GM21423 (cell line): Measurements from ENCODE around the gene SNAPC4.
A peak's percentile ranks its signal among the peaks of the same experiment; 100 is the strongest.
"Not testable (repeated sequence)": the region's sequence is repeated elsewhere in the genome, so short reads cannot be mapped to it uniquely, and the experiment has no call there.

ENCODE experiments used
- ATAC-seq: cut with Tn5 transposase; IDR thresholded peaks from one replicate; pipeline ENCODE4 v1.9.1; 2021; ENCODE audit warnings: mild to moderate bottlenecking, moderate library complexity; ENCODE audit not compliant: unreplicated experiment

The SNAPC4 gene

DNA sequence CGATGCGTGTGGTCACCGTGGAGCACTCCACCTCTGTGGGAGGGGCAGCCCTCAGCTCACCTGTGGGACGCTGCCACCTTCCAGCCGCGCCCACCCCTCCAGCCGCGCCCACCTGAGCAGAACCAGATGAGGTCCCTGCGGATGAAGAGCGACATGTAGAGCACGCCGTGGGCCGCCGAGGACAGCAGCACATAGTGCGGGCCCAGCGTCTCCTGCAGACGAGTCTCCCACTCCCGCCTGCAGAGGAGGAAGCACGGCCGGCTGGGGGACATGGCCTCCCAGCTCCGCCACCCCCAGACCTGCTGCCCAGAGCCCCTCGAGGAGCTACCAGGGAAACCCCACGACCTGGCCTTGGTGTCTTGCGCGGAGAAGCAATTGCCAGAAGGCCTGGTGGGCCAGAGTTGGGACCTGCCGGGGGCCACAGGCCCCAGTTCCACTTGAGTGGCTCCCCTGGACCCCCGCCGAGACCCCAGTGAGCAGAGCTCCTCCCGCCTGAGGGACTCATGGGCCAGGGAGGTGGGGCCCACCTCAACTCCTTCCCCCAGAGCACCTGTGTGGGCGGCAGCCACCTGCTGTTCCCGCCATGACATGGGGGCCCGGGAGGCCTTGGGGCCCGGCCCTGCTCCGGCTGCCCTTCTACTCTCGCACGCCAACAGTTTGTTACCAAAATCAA lies 33.2 kb upstream of the SNAPC4 start:
- ATAC-seq, result no peak

DNA sequence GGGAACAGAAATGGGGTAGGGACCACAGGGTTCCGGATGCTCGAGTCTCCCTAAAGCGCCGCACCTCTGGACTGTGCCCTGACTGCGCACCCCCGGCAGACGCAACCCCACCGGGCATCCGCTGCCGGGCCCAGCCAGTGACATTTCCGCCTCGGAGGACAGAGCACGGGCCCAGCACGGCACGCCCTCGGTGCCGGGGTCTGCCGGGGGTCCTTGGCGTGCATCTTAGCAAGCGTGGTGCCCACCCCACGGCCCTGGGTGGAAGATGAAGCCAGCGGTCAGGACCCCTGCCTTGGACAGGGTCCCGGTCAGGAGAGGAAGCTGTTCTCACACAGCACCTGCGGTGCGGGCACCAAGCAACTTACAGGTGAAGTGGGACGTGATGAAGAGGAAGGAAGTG lies 32.6 kb upstream of the SNAPC4 start:
- ATAC-seq, result no peak

DNA sequence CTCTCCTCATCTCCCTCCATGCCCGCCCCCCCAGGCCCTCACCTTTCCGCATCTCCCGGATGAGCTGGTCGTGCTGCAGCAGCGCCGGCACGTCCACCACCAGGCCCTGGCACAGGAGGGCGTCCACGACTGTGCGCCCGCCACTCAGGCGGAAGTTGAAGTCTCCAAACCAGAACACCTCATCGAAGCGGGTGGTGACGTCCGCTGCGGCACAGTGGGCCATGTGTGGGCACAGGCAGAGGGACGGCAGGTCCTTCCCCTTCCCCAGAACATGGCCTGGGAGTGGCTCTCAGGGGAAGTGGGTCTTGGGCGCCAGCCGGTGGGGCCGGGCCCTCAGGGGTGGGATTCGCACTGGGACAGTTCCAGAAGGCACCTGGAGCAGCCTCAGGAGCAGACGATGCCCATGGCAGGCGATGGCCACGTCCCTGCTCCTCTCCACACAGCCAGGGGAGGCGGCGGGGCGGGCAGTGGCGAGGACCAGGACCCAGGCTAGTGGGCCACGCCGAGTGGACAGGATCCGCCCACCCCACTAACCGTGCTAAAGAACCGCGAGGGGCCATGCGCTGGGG lies 31.9 kb upstream of the SNAPC4 start:
- ATAC-seq, result no peak

DNA sequence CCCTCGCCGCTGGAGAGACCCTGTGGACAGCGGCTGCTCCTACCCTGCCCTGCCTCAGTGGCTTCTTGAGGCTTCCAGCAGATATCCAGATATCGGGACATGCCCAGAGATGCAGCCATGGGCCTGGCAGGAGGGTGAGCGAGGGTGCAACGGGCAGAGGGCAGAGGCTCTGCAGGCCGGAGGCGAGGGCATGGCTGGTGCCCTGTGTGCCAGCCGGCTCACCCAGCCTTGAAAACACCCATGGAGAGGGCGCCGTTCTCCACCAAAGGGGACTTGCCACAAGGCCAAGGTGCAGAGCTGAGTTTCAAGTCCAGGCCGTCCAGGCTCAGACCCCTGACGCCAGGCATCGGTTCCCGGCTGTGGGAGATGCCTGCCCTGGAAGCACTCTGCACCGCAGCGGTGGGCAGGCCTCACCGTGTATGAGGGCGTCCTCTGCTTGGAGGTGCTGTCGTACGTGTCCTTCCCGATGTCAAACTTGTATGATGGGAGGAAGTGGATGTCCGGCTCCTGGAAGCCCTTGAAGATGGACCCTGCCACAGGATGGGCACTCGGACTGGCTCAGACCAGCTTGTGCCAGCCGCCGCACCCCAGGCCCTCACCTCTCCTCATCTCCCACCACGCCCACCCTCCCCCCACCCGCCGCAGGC lies 30.7 kb upstream of the SNAPC4 start:
- no peak for ATAC-seq

DNA sequence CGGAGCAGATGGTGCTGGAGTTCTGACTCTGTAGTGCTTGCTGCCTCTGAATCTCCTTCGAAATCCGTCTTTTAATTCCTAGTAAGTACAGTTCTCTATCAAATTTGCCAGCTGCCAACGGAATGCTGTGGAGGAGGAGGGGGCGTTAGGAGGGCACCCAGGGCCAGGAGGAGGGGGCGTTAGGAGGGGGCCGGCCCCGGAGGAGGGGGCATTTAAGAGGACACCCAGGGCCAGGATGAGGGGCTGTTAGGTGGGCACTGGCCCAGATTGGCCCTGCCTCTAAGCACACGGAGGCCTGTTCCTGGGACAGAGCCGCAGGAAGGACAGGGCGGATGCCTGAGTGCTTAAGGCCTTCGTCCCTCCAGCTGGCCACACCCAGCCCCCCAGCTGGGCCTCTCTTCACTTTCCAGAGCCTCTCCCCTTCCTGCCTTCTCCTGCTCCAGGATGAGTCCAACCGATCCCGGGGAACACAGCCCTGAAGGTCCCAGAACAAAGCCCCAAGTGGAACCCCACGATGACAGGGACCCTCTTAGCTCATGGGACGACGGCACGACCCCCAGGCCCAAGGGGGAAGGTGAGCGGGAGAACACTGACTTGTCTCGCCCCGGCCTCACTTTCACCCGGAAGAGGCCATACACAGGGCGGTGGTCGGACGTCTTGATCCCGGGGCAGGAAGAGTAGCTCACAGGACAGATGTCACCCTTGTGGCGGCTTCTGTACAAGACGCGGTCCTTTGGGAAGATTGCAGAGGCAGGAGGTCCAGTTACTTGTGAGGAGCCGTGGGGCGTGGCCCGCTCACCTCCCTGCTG lies 29.9 kb upstream of the SNAPC4 start:
- ATAC-seq, result no peak

DNA sequence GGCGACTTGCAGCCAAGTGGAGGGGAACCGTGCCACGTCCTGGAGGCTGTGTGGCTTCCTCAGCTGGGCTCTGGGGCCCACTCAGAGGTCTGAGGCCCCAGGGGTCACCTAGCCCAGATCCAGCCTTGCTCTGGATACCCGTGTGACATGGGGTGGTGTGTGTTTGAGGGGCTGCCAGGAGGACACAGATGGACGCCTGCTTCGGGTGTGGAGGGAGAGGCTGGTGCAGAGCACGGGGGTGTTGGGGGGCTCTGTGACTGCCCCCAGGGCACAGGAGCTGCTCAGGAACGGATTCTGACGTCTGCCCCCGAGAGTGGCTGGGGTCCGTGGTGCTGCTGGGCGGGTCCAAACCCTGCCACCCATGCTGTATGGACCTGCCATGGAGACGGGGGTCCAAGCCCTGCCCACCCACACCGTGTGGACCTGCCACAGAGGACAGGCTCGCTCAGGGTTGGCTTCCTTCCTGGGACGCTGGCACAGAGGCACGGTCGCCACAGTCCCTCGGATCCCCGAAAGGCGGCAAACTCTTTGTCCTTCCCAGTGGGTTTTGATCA lies 29.2 kb upstream of the SNAPC4 start:
- ATAC-seq, result no peak

DNA sequence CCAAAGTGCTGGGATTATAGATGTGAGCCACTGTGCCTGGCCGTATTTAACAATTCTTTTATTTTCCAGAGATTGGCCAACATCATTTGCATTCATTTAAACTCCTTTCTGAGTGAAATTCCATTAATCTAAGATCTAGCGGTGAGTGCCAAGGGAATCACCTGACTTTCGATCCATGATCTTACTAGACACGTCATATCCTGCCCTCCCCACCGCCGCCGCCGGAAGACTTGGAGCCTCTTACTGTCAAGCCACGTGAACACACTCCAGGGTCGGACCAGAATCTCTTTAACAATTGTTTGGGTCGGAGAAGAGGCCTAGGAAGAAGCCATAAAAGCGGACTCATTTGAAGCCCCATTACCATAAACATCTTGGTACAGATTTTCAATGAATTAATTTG lies 26.8 kb upstream of the SNAPC4 start:
- ATAC-seq, result no peak

DNA sequence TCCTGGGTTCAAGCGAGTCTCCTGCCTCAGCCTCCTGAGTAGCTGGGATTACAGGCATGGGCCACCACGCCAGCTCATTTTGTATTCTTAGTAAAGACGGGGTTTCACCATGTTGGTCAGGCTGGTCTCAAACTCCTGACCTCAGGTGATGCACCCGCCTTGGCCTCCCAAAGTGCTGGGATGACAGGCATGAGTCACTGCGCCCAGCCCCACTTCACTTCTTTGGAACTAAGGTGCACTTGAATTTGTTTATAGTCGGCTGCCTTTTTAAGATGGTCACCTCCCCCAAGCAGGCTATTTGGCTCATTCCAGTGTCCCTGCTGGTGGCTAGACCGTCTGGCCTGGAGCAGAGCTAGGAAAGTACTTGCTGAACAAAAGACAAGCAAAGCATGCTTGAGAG lies 25.4 kb upstream of the SNAPC4 start:
- ATAC-seq, result not testable (repeated sequence)

DNA sequence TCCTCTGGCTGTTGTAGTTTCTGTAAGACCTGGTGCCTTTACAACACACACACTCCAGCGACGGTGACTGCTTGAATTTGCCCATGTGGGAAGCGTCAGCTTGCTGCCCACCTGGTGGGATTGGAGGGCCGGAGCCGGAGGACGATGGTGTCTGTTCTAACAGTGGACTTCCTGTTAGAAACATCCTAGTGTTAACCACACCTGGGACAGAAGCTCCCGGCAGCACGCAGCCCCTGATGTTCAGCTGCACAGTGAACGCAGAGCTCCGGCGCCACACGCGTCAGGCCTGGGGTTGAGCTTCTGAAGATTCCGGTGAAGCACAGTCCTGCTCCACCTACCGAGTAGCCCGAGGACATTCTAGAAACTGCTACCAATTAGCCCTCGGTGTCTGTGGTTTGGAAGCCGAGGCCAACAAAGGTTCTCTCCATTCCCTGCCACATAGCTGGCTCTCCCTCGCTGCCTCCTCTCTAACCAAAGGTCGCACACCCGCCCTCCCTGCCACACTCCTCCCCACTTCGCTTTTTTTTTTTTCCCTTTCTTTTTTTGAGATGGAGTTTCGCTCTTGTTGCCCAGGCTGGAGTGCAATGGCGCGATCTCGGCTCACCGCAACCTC lies 24.9 kb upstream of the SNAPC4 start:
- ATAC-seq, result no peak

DNA sequence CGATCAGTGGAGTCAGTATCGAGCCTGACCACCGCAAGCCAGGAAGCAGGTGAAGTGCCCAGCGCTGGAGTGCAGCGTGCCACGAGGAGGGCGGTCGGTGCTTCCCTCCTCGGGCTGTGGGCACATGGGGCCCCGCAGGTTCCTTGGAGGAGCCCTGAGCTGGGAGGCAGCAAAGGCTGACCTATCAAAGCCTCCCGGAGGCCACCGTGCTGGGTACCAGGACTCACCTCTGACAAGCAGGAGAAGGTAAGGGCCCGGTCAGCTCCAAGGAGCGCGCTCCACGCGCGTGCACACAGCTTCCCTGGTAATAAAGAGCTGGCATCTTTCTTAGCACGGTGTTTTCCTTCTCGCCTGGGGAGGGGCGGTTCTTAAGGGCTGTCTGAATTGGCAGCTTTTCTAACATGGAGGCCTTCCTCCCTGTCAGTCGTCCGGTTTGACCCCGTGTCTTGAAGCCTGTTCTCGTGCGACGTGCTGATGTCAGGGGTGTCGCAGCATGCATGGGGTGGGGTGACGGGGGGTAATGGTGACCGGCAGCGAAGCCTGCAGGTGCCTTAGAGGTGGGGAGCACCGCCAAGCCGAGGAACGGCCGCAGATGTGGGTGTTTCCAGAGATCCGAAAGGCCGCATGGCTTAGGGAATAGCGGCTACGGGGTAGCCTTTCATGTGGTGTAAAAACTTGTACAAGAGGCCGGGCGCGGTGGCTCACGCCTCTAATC lies 23.6 kb upstream of the SNAPC4 start:
- no peak for ATAC-seq

DNA sequence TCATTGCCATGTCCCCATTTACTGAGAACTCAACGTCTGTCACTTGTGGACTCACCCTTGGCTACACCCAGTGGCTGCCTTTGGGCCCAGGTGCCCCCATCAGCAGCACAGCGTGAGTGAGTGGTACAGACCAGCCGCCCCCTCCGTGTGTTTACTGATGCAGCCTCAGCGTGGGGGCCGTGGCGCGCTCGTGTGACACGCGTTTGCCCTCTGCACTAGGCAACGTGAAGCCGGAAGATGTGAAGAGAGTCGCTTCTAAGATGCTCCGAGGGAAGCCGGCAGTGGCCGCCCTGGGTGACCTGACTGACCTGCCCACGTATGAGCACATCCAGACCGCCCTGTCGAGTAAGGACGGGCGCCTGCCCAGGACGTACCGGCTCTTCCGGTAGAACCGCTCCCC lies 22.9 kb upstream of the SNAPC4 start:
- no peak for ATAC-seq

DNA sequence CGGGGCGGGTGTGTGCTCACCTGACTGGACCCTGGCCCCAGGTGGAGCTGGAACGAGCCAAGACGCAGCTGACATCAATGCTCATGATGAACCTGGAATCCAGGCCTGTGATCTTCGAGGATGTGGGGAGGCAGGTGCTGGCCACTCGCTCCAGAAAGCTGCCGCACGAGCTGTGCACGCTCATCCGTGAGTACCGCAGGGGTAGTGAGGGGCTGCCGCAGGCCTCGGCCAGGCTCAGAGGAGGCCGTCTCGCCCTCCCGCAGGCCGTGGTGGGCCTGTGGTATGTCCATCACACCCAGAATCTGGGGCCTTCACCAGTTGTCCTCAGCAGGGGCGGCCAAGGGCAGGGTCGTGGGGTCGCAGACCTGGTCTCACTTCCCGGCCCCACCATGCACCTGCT lies 21.8 kb upstream of the SNAPC4 start:
- no peak for ATAC-seq

DNA sequence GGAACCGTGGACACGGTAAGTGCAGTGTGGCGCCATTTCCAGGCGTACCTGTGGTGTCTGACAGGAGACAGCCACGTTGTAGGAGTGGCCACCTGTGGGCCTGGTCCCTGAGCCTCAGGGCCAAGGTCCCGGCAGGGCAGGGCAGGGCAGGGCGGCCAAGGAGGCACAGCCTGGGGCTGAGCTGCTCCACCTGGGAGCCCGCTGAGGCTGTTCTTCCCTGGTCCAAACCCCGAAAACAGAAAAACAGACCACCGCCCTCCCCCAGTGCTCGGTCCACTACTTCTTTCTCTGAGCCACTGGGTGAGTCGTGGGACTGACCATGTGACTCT lies 19.1 kb upstream of the SNAPC4 start:
- no peak for ATAC-seq

DNA sequence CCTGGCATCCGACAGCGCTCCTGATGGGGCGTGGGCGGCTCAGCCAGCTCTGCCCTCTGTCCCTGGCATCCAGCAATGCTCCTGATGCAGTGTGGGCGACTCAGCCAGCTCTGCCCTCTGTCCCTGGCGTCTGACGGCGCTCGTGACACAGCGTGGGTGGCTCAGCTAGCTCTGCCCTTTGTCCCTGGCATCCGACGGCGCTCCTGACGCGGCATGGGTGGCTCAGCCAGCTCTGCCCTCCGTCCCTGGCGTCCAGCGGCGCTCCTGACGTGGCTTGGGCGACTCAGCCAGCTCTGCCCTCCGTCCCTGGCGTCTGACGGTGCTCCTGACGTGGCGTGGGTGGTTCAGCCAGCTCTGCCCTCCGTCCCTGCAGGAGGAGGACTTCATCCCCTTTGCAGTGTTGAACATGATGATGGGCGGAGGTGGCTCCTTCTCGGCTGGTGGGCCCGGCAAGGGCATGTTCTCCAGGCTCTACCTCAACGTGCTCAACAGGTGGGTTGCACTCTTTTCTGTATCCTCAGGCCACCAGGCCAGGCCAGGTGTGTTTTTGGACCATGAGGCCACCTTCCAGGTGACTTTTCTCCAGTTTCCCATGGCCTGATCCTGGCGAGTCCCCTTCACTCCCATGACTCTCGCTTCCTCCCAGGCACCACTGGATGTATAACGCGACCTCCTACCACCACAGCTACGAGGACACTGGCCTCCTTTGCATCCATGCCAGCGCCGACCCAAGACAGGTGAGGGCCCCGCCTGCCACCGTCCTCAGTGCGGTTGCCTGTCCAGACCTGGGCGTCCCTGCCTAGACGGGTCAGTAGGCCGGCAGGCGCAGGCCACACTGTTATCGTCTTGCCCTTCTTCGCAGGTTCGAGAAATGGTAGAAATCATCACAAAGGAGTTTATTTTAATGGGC lies 18.5 kb upstream of the SNAPC4 start:
- no peak for ATAC-seq

DNA sequence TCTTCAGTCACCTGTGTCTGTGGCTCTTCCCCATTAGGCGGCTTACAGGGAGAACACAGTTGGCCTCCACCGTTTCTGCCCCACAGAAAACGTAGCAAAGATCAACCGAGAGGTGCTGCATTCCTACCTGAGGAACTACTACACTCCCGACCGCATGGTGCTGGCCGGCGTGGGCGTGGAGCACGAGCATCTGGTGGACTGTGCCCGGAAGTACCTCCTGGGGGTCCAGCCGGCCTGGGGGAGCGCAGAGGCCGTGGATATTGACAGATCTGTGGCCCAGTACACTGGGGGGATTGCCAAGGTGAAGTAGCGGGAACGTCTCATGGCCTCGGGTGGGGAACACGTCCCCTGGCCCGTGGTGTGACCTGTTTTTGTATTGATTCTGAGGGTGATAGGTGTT lies 16.9 kb upstream of the SNAPC4 start:
- ATAC-seq, result no peak

DNA sequence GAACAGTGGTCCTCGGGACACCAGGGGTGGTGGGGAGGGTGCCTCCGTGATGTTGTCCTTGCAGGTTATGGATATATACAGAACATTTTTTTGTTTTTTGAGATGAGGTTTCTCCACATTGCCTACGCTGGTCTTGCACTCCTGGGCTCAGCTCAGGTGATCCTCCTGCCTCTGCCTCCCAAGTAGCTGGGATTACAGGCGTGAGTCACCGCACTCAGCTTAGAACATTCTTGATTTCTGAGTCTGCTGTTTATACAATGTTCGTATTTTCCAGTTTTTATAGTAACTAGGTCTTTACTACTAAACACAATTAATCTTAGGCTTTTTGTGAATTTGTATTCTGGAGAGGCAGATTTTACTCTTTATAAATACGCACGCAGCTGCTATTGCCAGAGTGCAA lies 16.5 kb upstream of the SNAPC4 start:
- no peak for ATAC-seq

DNA sequence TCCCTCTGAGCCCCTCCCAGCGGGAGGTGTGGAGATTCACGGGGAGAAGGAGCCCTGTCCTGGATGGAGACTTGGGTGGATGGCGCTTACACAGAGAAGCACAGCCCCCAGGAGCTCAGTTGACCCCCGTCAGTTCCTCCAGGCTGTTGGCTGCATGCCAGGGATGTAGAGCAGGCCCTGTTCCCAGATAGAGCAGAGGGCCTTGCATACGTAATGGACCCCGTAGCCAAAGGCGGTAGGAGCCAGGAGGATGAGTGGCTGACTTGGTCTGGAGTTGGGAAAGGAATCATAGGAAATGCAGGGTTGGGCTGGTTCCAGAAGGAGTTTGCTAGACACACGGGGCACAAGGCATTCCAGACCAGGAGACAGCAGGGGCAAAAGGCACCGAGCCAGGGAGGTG lies 13.0 kb upstream of the SNAPC4 start:
- ATAC-seq, result no peak

DNA sequence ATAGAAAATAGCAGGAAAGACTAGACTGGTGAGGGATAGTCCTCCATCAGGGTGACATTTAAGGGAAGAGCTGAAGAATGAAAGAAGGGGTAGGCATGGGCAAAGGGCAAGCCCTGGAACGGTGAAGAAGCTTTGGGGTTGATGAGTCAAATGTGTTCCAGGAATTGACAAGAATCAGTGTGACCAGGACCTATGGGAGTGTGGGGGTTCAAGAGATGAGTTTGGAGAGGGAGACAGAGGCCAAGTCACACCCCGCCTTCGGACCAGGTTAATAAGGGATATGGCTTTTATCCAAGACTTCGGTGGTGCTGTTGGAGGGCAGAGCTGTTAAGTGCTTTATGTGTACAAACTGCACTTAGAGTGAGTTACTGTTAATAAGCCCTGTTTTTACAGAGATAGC lies 11.4 kb upstream of the SNAPC4 start:
- ATAC-seq, result no peak

DNA sequence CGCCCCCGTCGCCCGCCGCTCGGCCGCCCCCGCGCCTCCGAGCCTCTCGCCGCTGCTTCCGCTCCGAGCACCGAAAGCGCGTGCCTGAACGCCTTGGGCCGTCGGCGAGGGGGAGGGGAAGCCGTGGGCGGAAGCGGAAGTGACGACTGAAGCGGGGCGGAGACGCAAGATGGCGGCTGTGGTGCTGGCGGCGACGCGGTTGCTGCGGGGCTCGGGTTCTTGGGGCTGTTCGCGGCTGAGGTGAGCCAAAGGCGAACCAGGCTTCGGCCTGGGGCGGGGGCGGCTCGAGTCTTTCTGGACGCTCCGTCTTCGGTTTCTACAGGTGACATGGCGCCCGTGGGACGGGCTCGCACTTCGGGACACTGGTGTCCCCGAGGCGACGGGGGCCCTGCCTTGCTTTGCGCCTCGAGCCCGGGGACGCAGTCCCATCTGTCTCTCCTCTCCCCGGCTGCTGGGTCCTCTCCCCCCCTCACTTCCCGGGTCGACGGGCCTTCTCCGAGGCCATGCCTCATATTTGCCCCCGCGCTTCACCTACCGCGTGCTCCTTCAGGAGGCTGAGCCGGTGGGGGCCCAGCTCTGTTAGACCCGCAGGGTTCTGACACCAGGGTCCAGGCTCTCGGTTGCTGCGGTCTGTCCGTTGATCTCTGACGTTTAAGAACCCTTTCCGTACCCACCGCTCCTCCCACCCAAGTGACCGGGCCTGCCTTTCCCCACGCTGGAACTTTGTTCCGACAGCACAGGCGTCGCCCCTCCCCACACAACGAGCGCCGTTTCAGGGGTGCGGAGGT lies 10.7 kb upstream of the SNAPC4 start, which contains the start of the genes ENTR1 and PMPCA:
TSS of gene ENTR1 (minus strand) at position 115 of the 788 bp plus-strand sequence. CDS start 217 bp downstream, outside the sequence.
TSS of gene PMPCA (plus strand) at position 159 of the 788 bp plus-strand sequence. CDS start at position 170, 11 bp downstream.
- ATAC-seq, result peak; percentile 89
